ENCODE data around the gene AHSA1.
"Not testable (repeated sequence)": the region's sequence is repeated elsewhere in the genome, so short reads cannot be mapped to it uniquely, and the experiment has no call there.

Gene AHSA1

DNA sequence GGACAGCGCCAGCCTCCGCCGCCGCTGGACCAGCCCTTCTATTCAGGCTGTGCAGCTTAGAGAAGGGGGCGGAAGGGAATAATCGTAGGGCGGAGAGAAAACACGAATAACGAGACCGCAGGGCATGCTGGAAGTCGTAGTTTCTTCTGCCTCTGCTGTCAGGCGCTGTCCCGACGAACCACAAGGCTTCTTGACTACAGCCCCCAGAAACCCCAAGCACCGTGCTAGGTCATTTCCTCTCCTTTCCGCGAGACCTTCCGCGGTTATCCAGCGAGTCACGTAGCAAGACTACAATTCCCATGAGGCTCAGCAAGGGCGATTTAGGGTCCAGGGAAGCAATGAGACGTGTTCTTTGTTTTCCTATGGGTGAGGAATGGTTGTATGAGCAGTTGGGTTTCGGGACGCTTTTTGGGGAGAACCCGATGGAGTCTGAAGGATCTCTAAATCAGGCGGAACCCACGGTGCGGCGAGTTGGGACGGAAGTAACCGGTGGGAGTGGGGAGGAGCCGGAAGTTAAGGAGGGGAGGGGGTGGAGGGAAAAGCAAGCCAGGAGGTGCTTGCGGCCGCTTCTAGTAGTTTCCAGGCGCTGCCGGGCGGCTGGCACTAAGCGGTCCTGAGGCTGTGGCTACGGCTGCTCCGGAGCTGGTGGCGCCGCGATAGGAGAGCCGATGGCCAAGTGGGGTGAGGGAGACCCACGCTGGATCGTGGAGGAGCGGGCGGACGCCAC, at the start of gene AHSA1, which contains the start of gene VIPAS39:
TSS of gene AHSA1 (plus strand) at position 572 of the 727 bp plus-strand sequence. CDS start at position 669, 97 bp downstream.
TSS of gene VIPAS39 (minus strand) at position 80 of the 727 bp plus-strand sequence. CDS start 3,499 bp downstream, outside the sequence.
- peak; percentile 99 for DNase-seq (ENCODE audit: low read depth)

- no peak for DNase-seq (ENCODE audit: low read depth)
Observed at GRCh38 chr14:77409131-77409533, 48.8 kb upstream of the AHSA1 start.

DNA sequence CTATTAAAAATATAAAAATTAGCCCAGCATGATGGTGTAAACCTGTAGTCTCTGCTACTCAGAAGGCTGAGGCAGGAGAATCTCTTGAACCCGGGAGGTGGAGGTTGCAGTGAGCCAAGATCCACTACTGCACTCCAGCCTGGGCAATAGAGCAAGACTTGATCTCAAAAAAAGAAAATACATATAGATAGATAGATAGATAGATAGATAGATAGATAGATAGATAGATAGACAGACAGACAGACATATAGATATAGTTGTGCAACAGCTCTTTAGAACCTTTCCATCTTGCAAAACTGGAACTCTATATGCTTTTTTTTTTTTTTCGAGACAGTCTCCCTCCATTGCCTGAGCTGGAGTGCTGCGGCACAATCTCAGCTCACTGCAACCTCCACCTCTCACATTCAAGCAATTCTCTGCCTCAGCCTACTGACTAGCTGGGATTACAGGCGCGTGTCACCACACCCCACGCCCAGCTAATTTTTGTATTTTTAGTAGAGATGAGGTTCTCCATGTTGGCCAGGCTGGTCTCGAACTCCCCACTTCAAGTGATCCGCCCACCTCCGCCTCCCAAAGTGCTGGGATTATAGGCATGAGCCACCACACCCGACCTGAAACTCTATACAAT, 42.4 kb upstream of the AHSA1 start:
- not testable (repeated sequence) for DNase-seq (ENCODE audit: low read depth)

- DNase-seq (ENCODE audit: low read depth) = not testable (repeated sequence)
Observed at GRCh38 chr14:77416098-77416497, 41.8 kb upstream of the AHSA1 start.

DNA sequence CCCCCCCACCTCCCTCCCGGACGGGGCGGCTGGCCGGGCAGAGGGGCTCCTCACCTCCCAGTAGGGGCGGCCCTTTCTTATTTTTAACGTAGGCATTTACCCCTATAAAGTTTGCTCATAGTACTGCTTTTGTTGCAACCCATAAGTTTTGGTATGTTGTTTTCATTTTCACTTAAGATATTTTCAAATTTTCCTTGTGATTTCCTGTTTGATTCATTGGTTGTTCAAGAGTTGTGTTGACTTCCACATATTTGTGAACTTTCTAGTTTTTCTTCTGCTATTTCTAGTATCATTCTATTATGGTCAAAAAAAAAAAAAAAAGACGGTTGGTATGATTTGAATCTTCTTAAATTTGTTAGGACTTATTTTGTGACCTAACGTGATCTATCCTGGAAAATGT, 41.1 kb upstream of the AHSA1 start:
- DNase-seq (ENCODE audit: low read depth) = no peak

DNA sequence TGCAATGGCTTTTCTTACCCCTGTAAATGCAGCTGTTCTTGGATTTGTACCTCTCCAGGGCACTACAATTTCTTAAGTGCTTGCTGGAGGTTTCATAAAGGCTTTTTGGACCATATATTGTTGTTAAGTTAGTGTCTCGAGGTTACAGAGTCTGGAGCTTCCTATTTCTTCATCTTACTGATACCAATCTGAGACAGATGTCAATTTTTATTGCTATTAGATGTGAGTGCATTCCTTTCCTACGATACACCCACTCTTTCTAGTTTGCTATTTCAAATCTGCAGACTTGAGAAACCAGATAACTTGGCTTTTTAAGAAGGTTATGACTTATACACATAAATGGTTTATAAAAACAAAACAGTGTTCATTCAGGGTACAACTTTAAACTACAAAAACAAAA, 36.7 kb upstream of the AHSA1 start:
- no peak for DNase-seq (ENCODE audit: low read depth)

GRCh38 chr14:77423423-77423822, 34.5 kb upstream of the AHSA1 start, which contains the start of gene NOXRED1:
NOXRED1 (minus strand) TSS chr14:77423523; CDS start chr14:77422889, 634 bp downstream.
- DNase-seq (ENCODE audit: low read depth) = no peak

DNA sequence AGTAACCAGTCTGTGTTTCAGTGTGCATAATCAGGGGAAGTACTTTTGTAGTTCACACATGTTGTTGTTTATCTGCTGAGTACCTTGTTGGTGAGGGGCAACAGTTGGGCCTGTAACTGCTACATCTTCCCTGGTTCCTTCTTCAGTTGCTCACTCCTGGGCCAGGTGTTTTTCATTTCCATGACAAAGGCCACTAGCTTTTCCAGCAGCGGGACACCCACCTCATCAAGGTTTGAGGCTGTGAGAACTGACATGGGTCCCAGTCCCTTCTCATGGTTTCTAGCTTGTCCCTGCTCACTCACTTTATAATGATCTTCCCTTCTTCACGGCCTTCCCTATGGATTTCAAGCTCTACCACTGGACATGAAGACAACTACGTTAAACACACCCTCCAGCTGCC, 33.0 kb upstream of the AHSA1 start:
- no peak for DNase-seq (ENCODE audit: low read depth)

GRCh38 chr14:77426396-77426795, 31.5 kb upstream of the AHSA1 start:
- no peak for DNase-seq (ENCODE audit: low read depth)

DNA sequence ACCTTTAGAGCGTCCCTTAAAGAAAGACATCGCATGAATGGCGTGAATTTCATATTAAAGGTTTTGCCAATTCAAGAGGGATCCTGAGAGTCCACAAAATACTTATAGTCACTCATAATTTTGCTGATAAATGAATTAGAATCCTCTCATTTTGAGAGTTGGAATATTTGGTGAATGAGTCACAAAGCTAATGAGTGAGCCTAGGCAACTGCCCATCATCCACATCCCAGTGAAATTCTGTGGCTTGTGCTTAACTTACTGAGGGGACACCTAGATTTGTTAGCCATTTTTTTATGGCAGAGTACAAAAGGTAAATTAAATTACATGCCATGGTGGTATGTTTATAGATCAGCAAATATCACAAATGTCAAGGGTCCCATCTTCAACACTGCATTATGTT, 21.9 kb upstream of the AHSA1 start:
- no peak for DNase-seq (ENCODE audit: low read depth)

GRCh38 chr14:77438596-77438995, 19.3 kb upstream of the AHSA1 start:
- DNase-seq (ENCODE audit: low read depth) = no peak

DNA sequence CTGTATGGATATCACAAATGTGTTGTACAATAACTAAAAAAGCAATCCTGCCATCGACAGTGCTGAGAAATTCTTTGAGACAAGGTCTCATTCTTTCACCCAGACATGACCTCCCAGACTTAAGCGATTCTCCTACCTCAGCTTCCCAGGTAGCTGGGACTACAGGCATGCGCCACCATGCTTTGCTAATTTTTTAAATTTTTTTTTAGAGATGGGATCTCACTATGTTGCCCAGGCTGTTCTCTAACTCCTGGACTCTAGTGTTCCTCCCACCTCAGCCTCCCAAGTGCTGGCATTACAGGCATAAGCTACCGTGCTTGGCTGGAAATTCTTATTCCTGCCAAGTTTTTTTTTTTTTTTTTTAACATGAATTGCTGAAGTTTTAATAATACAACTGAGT, 18.0 kb upstream of the AHSA1 start:
- DNase-seq (ENCODE audit: low read depth) = no peak

DNA sequence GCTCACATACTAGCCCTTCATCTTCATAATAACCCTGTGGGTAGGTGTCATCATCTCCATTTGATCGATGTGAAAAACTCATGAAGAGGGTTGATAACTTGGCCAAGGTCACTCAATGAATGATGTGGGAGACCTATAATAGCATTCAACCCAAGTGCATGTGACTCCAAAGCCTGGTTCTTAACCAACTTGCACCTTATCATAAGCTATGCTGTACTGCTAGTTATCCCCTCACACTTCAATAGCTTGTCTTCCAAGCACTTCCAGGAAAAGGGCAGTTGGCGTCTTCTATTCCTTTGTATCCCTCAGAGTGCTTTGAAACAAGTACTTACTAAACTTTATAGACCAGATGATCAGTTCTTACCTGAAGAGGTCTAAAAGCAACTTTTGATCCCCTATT, 15.7 kb upstream of the AHSA1 start:
- no peak for DNase-seq (ENCODE audit: low read depth)

- no peak for DNase-seq (ENCODE audit: low read depth)
Observed at GRCh38 chr14:77455966-77456640, 1.8 kb upstream of the AHSA1 start.

GRCh38 chr14:77457115-77457521, 775 bp upstream of the AHSA1 start:
- no peak for DNase-seq (ENCODE audit: low read depth)

- no peak for DNase-seq (ENCODE audit: low read depth)
Observed at GRCh38 chr14:77458249-77458950, 507 bp downstream of the AHSA1 start.

GRCh38 chr14:77459072-77459723, 1.3 kb downstream of the AHSA1 start:
- peak; percentile 63 for DNase-seq (ENCODE audit: low read depth)

DNA sequence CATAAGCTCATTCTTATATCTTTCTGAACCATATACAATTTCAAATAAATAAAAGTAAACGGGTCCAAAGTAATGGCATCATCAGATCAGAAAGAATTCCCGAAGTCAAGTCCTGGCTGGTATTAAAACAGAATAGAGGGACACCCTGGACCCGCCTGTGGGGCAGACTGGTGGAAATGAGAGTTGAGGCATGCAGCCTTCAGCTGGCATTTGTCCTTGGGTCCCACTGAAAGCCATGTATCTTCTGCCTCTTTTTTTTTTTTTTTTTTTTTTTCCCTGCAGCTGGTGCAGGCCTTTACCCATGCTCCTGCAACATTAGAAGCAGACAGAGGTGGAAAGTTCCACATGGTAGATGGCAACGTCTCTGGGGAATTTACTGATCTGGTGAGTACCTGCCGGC, 9.9 kb downstream of the AHSA1 start:
- DNase-seq (ENCODE audit: low read depth) = no peak

DNA sequence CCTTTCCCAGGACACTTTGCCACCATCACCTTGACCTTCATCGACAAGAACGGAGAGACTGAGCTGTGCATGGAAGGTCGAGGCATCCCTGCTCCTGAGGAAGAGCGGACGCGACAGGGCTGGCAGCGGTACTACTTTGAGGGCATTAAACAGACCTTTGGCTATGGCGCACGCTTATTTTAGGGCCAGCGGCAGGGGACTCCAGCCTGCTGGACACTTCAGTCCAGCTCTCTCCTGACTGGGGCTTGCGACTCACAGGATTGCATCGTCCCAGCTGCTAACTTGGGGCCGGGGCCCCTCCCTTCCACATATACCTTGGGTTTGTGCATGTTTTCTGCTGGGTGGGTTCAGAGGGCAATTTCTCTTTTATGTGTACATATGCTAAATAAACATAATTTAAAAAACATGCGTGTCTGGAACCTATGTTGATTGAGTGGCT, 11.2 kb downstream of the AHSA1 start:
- DNase-seq (ENCODE audit: low read depth) = no peak

GRCh38 chr14:77469539-77469938, 11.6 kb downstream of the AHSA1 start:
- DNase-seq (ENCODE audit: low read depth) = no peak

DNA sequence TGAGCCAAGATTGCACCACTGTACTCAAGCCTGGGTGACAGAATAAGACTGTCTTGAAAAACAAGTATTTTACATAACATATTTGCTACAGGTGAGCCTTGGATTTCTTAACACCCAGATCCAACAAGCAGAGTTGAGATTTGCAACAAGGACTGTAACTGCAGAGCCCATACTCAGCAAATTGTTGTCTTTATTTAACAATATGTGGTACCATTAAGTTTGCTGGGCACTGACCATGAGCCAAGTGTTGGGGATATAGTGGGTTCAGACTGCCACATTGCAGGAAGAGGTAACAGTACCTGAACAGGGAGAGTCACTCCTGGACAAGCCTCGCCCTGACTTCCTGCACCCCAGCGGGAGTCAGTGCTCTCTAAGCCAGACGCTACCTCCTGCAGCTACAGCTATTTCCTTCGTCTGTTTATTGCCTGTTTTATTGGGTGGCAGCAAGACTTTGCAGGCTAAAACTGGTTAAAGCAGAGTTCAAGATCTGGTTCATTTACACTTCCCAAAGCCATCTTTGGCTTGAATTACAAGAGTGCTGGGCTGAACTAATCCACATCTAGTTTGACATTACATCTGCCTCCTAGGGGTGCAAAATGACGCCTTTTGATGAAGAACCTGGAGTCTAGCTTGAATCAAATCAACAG, 12.5 kb downstream of the AHSA1 start:
- DNase-seq (ENCODE audit: low read depth) = no peak
